Keratinocyte (primary cell): Measurements from ENCODE around the gene OR52E8. TPM values are rescaled to one million over a fixed set of nuclear protein-coding genes. Genes with fewer than 3 reads are reported as not detected.

Source experiments
- DNase-seq: peaks from one replicate; pipeline ENCODE4 v3.0.0-alpha.2; 2011; ENCODE audit warnings: low read depth, missing footprints, low spot score
- FAIRE-seq: peaks from 2 replicates; lab custom pipeline; 2011; peaks lifted over from hg19 to GRCh38; lab: Jason Lieb, UNC
- H2AFZ ChIP-seq: 2 replicates; pipeline ENCODE4 v1.6.0; 2012; ENCODE audit warnings: low read length, control low read depth, inconsistent platforms; ENCODE audit not compliant: control insufficient read depth
- H3K27ac ChIP-seq: 2 replicates; pipeline ENCODE4 v1.5.1; 2011; ENCODE audit warnings: low read length; ENCODE audit not compliant: control insufficient read depth, insufficient read depth
- H3K27me3 ChIP-seq: 3 replicates; pipeline ENCODE4 v1.6.0; 2011; ENCODE audit warnings: low read length; ENCODE audit not compliant: control insufficient read depth, insufficient read depth; ENCODE audit errors: extremely low read depth
- H3K36me3 ChIP-seq, 2 experiments: 2 replicates in 1 of 2; 3 replicates in 1 of 2; pipeline ENCODE4 v1.5.1; 2011; ENCODE audit warnings: low read length in 2 of 2, mild to moderate bottlenecking in 1 of 2; ENCODE audit not compliant: control insufficient read depth in 2 of 2, insufficient read depth in 2 of 2; ENCODE audit errors: extremely low read depth in 1 of 2
- H3K4me1 ChIP-seq: 3 replicates; pipeline ENCODE4 v1.5.1; 2011; ENCODE audit warnings: low read length; ENCODE audit not compliant: control insufficient read depth, insufficient read depth; ENCODE audit errors: extremely low read depth
- H3K4me2 ChIP-seq: 3 replicates; pipeline ENCODE4 v1.6.0; 2011; ENCODE audit warnings: low read depth, low read length; ENCODE audit not compliant: control insufficient read depth, insufficient read depth; ENCODE audit errors: extremely low read depth
- H3K4me3 ChIP-seq, 3 experiments: fragments of 200-600 bp in 1 of 3; sonication (generic) in 1 of 3; 2 replicates in 2 of 3; 3 replicates in 1 of 3; pipeline ENCODE4 v1.5.1; 2011 to 2016; ENCODE audit warnings: low read length in 3 of 3, mild to moderate bottlenecking in 3 of 3, control low read depth in 2 of 3, inconsistent platforms in 1 of 3, low read depth in 1 of 3, mixed read lengths in 1 of 3, mixed run types in 1 of 3, moderate library complexity in 1 of 3; ENCODE audit not compliant: control insufficient read depth in 2 of 3, insufficient read depth in 2 of 3; ENCODE audit errors: extremely low read depth in 1 of 3
- H3K79me2 ChIP-seq: 2 replicates; pipeline ENCODE4 v1.6.0; 2012; ENCODE audit warnings: low read length; ENCODE audit not compliant: control insufficient read depth, insufficient read depth
- H3K9ac ChIP-seq: 3 replicates; pipeline ENCODE4 v1.6.0; 2011; ENCODE audit warnings: low read length; ENCODE audit not compliant: control insufficient read depth, insufficient read depth; ENCODE audit errors: extremely low read depth
- H3K9me1 ChIP-seq: 3 replicates; pipeline ENCODE4 v1.6.0; 2011; ENCODE audit warnings: low read length; ENCODE audit not compliant: control insufficient read depth, insufficient read depth; ENCODE audit errors: extremely low read depth
- H3K9me3 ChIP-seq: 2 replicates; pipeline ENCODE4 v1.5.1; 2012; ENCODE audit warnings: low read depth, low read length; ENCODE audit not compliant: control insufficient read depth
- H4K20me1 ChIP-seq: 3 replicates; pipeline ENCODE4 v1.6.0; 2011; ENCODE audit warnings: low read length; ENCODE audit not compliant: control insufficient read depth, insufficient read depth; ENCODE audit errors: extremely low read depth
- CTCF ChIP-seq, 3 experiments: IDR thresholded peaks in 1 of 3; conservative IDR thresholded peaks in 1 of 3; optimal IDR thresholded peaks in 1 of 3; 2 replicates in 2 of 3; 3 replicates in 1 of 3; pipeline versions ENCODE3 to v1.5.1; 2011; ENCODE audit warnings: low read length in 3 of 3, mild to moderate bottlenecking in 3 of 3, moderate library complexity in 2 of 3, control low read depth in 1 of 3, inconsistent platforms in 1 of 3; ENCODE audit not compliant: insufficient read depth in 2 of 3; ENCODE audit errors: extremely low read depth in 1 of 3
- EZH2 ChIP-seq: IDR thresholded peaks from one replicate; pipeline ENCODE4 v1.6.1; 2012; ENCODE audit warnings: inconsistent platforms, mild to moderate bottlenecking, low read length, moderate library complexity
- dilution Hi-C: fragments of 300-500 bp; cut with MboI; formaldehyde crosslinking; loops from one replicate; pipeline ENCODE4 v1.7.0; 2020; ENCODE audit warnings: low sequenced_read_pairs; ENCODE audit not compliant: extremely low pct_ligation_motif_present
- polyA plus RNA-seq, 5 experiments: library from polyadenylated mRNA; depleted of rRNA in 3 of 5; stranded (reverse) in 3 of 5; stranded (forward) in 1 of 5; unstranded in 1 of 5; fragments of >200 nt; gene quantifications; 1 replicate in 1 of 5; 2 replicates in 3 of 5; 3 replicates in 1 of 5; pipeline versions ENCODE4 v1.2.1 to v1.2.3, GENCODE V29; 2011 to 2012; ENCODE audit warnings: missing spikeins in 2 of 5, low read depth in 1 of 5, low replicate concordance in 1 of 5

The OR52E8 gene
- polyA plus RNA-seq, 1 donor (not counting 4 experiments of a cell fraction or from before 2014, with no cell fraction given) = not detected

- Histone ChIP-seq H4K20me1 (no peaks in the 10 kb centered on the region), H3K9me3 (no peaks in the 10 kb centered on the region), H3K79me2 (no peaks in the 10 kb centered on the region), H3K36me3 (no peaks in the 10 kb centered on the region), H3K9me1 (no peaks in the 10 kb centered on the region), H3K27me3 (no peaks in the 10 kb centered on the region), H2AFZ (no peak overlapping the region), H3K9ac (no peak overlapping the region), H3K4me3 (no peak overlapping the region), H3K4me1 (no peaks in the 10 kb centered on the region), H3K4me2 (no peak overlapping the region), H3K27ac (no peak overlapping the region)
- no peak for TF ChIP-seq EZH2
- TF ChIP-seq CTCF (optimal IDR thresholded peaks at IDR 0.05 in 1 of 3, IDR thresholded peaks at IDR 0.05 in 1 of 3, conservative IDR thresholded peaks at IDR 0.05 in 1 of 3; ENCODE audit: extremely low read depth in 1 of 3, insufficient read depth in 2 of 3, low read length in 3 of 3) = no peak
- FAIRE-seq (no peak), DNase-seq (no peak)
- dilution Hi-C loops = no loop called here
Observed at GRCh38 chr11:5818245-5818886, 39.1 kb downstream of the OR52E8 start.

- no peaks in the 10 kb centered on the region for H3K9me3 ChIP-seq
- H3K36me3 ChIP-seq = no peaks in the 10 kb centered on the region
- H3K9ac ChIP-seq = no peak overlapping the region
- DNase-seq = no peak
- TF ChIP-seq CTCF (optimal IDR thresholded peaks at IDR 0.05 in 1 of 3, IDR thresholded peaks at IDR 0.05 in 1 of 3, conservative IDR thresholded peaks at IDR 0.05 in 1 of 3; ENCODE audit: extremely low read depth in 1 of 3, insufficient read depth in 2 of 3, low read length in 3 of 3) = no peak
- no peak for TF ChIP-seq EZH2
- H3K9me1 ChIP-seq = no peaks in the 10 kb centered on the region
- FAIRE-seq = no peak
- dilution Hi-C loops = no loop called here
- H3K4me3 ChIP-seq = no peak overlapping the region
- no peak overlapping the region for H3K27ac ChIP-seq
- H4K20me1 ChIP-seq = no peaks in the 10 kb centered on the region
- H3K79me2 ChIP-seq = no peaks in the 10 kb centered on the region
- no peaks in the 10 kb centered on the region for H3K27me3 ChIP-seq
- no peak overlapping the region for H3K4me2 ChIP-seq
- H2AFZ ChIP-seq = no peak overlapping the region
- H3K4me1 ChIP-seq = no peaks in the 10 kb centered on the region
Observed at GRCh38 chr11:5815534-5815933, 42.0 kb downstream of the OR52E8 start.
